Liver (tissue), 9 donors: ENCODE data around the gene RSAD2. TPM values are rescaled to one million over a fixed set of nuclear protein-coding genes. Genes with fewer than 3 reads are reported as not detected.

Experiments used
- DNase-seq: peaks from one replicate; pipeline ENCODE4 v3.0.0-alpha.2; 2017; ENCODE audit warnings: low spot score
- H3K27ac ChIP-seq, 2 donors: one replicate each; pipeline ENCODE4 v1.7.0; 2013; ENCODE audit warnings: inconsistent platforms in 2 of 2, low read length in 2 of 2, control low read depth in 1 of 2, low read depth in 1 of 2, mild to moderate bottlenecking in 1 of 2
- H3K27me3 ChIP-seq, 4 donors: one replicate each; pipeline versions ENCODE4 v1.6.1 to v1.7.0; 2013; ENCODE audit warnings: low read length in 3 of 4, inconsistent platforms in 1 of 4, mild to moderate bottlenecking in 1 of 4, moderate library complexity in 1 of 4; ENCODE audit not compliant: control insufficient read depth in 4 of 4, insufficient read depth in 4 of 4
- H3K36me3 ChIP-seq, 4 donors: one replicate each; pipeline versions ENCODE4 v1.6.1 to v1.7.0; 2013; ENCODE audit warnings: low read length in 3 of 4, mild to moderate bottlenecking in 3 of 4, low read depth in 1 of 4, moderate library complexity in 1 of 4; ENCODE audit not compliant: control insufficient read depth in 4 of 4, insufficient read depth in 3 of 4
- H3K4me1 ChIP-seq, 4 donors: one replicate each; pipeline versions ENCODE4 v1.6.1 to v1.7.0; 2013; ENCODE audit warnings: low read length in 3 of 4, mild to moderate bottlenecking in 3 of 4, moderate library complexity in 1 of 4; ENCODE audit not compliant: control insufficient read depth in 4 of 4, insufficient read depth in 4 of 4
- H3K4me3 ChIP-seq, 3 donors: one replicate each; pipeline versions ENCODE4 v1.6.1 to v1.7.0; 2013; ENCODE audit warnings: low read length in 3 of 3, control low read depth in 1 of 3, low read depth in 1 of 3, mild to moderate bottlenecking in 1 of 3
- H3K9ac ChIP-seq, 2 donors: one replicate each; pipeline ENCODE4 v1.7.0; 2013; ENCODE audit warnings: low read length in 2 of 2, mild to moderate bottlenecking in 2 of 2, moderate library complexity in 2 of 2, control low read depth in 1 of 2, low read depth in 1 of 2
- H3K9me3 ChIP-seq, 4 donors: one replicate each; pipeline versions ENCODE4 v1.6.1 to v1.7.0; 2013; ENCODE audit warnings: low read length in 3 of 4; ENCODE audit not compliant: control insufficient read depth in 4 of 4
- EGR1 ChIP-seq, 2 donors: IDR thresholded peaks; 2 replicates each; pipeline ENCODE4 v1.6.1; 2016 to 2018; ENCODE audit warnings: antibody characterized with exemption in 2 of 2, low read depth in 2 of 2
- FOXA1 ChIP-seq: IDR thresholded peaks from 2 replicates; pipeline ENCODE4 v1.6.1; 2016; ENCODE audit warnings: antibody characterized with exemption
- FOXA2 ChIP-seq: IDR thresholded peaks from 2 replicates; pipeline ENCODE4 v1.6.1; 2016; ENCODE audit warnings: antibody characterized with exemption
- GABPA ChIP-seq, 2 donors: IDR thresholded peaks in 1 of 2; conservative IDR thresholded peaks in 1 of 2; 2 replicates each; pipeline ENCODE4 v1.6.1; 2016; ENCODE audit warnings: antibody characterized with exemption in 2 of 2, mild to moderate bottlenecking in 1 of 2, moderate library complexity in 1 of 2
- HNF4A ChIP-seq, 2 donors: conservative IDR thresholded peaks; 2 replicates each; pipeline ENCODE4 v1.6.1; 2016; ENCODE audit warnings: antibody characterized with exemption in 2 of 2, mild to moderate bottlenecking in 2 of 2
- HNF4G ChIP-seq: IDR thresholded peaks from 2 replicates; pipeline ENCODE4 v1.6.1; 2016; ENCODE audit warnings: antibody characterized with exemption
- JUND ChIP-seq, 2 donors: IDR thresholded peaks; 2 replicates each; pipeline ENCODE4 v1.6.1; 2016; ENCODE audit warnings: antibody characterized with exemption in 2 of 2
- NR2F2 ChIP-seq: IDR thresholded peaks from 2 replicates; pipeline ENCODE4 v1.6.1; 2016; ENCODE audit warnings: antibody characterized with exemption
- RAD21 ChIP-seq, 2 donors: IDR thresholded peaks; 2 replicates each; pipeline ENCODE4 v1.6.1; 2016; ENCODE audit warnings: antibody characterized with exemption in 2 of 2, mild to moderate bottlenecking in 2 of 2
- RXRA ChIP-seq, 2 donors: IDR thresholded peaks; 2 replicates each; pipeline ENCODE4 v1.6.1; 2017 to 2018; ENCODE audit warnings: antibody characterized with exemption in 2 of 2, mild to moderate bottlenecking in 1 of 2
- SP1 ChIP-seq: IDR thresholded peaks from 2 replicates; pipeline ENCODE4 v1.6.1; 2018; ENCODE audit warnings: antibody characterized with exemption, mild to moderate bottlenecking
- TAF1 ChIP-seq: conservative IDR thresholded peaks from 2 replicates; pipeline ENCODE4 v1.6.1; 2016; ENCODE audit warnings: antibody characterized with exemption, mild to moderate bottlenecking
- YY1 ChIP-seq: IDR thresholded peaks from 2 replicates; pipeline ENCODE4 v1.6.1; 2016; ENCODE audit warnings: antibody characterized with exemption, mild to moderate bottlenecking
- WGBS: extraction: QIAGEN DNeasy Blood & Tissue Kit; methylation state at CpG from one replicate; pipeline ENCODE4 v1.1.7; 2013; 5-methylcytosine and 5-hydroxymethylcytosine counted together
- polyA plus RNA-seq, 2 donors: library from polyadenylated mRNA; stranded (reverse) in 1 of 2; unstranded in 1 of 2; fragments of 200-250 nt in 1 of 2; fragments of >200 nt in 1 of 2; fragmentation: Nextera tagmentation in 1 of 2; extraction: Ambion mirVana in 1 of 2; gene quantifications; one replicate each; pipeline versions ENCODE4 v1.2.1 to v1.2.3, GENCODE V29; 2013 to 2015
- total RNA-seq, 2 donors: library from RNA; depleted of rRNA; stranded (reverse); fragments of >200 nt; gene quantifications; one replicate each; pipeline ENCODE4 v1.2.3, GENCODE V29; 2014
- TF ChIP-seq, protein P1 (sequence below): IDR thresholded peaks from 2 replicates; pipeline ENCODE4 v1.6.1; 2016; ENCODE audit warnings: antibody characterized with exemption
- TF ChIP-seq, protein P2 (sequence below): IDR thresholded peaks from 2 replicates; pipeline ENCODE4 v1.6.1; 2016; ENCODE audit warnings: antibody characterized with exemption, mild to moderate bottlenecking
- TF ChIP-seq, protein P3 (sequence below): IDR thresholded peaks from 2 replicates; pipeline ENCODE4 v1.6.1; 2016; ENCODE audit warnings: antibody characterized with exemption
- TF ChIP-seq, protein P4 (sequence below): fragments of 150-350 bp; IDR thresholded peaks from 2 replicates; pipeline ENCODE4 v1.5.1; 2017; ENCODE audit warnings: improper control_type of control experiment, low read depth, low read length; ENCODE audit not compliant: missing input control
- donor health status: healthy.
- donor health status: healthy.
- donor health status: healthy.
- donor health status: healthy.
- donor health status: healthy.

Gene RSAD2
- total and polyA plus RNA-seq, 4 donors: 1.3 to 15.9 (median 1.9) TPM

DNA sequence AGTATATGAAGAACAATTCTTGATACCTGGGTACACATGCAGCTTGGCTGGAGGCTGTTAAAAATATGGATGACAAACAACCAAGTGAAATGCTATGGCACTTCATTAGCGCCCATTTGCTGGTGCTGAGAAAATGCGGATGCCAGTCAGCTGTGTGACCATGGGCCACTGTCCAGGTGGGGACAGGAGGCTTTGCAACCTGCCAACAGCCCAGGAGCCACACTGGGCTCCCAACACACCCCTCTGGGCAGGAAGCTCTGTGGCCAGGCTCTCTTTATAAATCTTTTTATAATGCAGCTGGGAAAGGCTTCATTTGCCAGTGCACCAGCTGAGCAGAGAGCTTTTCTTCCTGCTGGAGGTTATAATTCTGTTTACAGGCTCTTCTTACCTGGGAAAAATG, 59.6 kb downstream of the RSAD2 start:
- no peak overlapping the region for H3K4me3 ChIP-seq
- H3K27ac ChIP-seq: no peak overlapping the region
- H3K9ac ChIP-seq: no peak overlapping the region
- H3K9me3 ChIP-seq: no peaks in the 10 kb centered on the region
- no peaks in the 10 kb centered on the region for H3K4me1 ChIP-seq
- TF ChIP-seq JUND (IDR thresholded peaks at IDR 0.05) (no peak), EGR1 (IDR thresholded peaks at IDR 0.05; ENCODE audit: low read depth in 2 of 2) (no peak)
- WGBS: 97% methylated on average over 2 of the region's 2 CpGs
- DNase-seq: no peak
- no peaks in the 10 kb centered on the region for H3K27me3 ChIP-seq
- H3K36me3 ChIP-seq: no peaks in the 10 kb centered on the region

DNA sequence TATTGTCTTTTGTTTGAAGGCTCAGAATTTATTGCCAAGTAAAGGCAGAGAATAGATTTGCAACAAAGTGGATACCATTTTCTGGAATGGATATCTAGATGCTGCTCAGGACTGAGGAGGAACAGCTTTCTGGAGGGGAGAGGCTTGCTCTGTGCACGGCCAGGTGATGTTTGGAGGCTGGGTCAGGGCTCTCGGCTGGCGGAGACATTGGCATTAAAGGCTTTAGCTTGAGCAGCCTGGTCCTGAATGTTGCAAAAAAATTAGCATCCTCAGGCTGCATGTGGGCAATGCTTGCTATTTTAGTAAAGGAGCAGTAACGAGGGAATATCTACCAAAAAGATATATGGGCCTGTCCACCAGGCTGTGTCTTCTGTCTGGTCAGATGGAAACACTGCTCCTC, 60.0 kb downstream of the RSAD2 start:
- Histone ChIP-seq H3K27me3 (no peaks in the 10 kb centered on the region), H3K9me3 (no peaks in the 10 kb centered on the region), H3K9ac (no peak overlapping the region), H3K27ac (no peak overlapping the region), H3K36me3 (no peaks in the 10 kb centered on the region), H3K4me3 (no peak overlapping the region), H3K4me1 (no peaks in the 10 kb centered on the region)
- DNase-seq: no peak
- 87% methylated on average over 4 of the region's 4 CpGs for WGBS
- TF ChIP-seq HNF4A (conservative IDR thresholded peaks at IDR 0.05): no peak
- TF ChIP-seq, protein P1, sequence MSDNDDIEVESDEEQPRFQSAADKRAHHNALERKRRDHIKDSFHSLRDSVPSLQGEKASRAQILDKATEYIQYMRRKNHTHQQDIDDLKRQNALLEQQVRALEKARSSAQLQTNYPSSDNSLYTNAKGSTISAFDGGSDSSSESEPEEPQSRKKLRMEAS: no peak
- TF ChIP-seq YY1: no peak
- TF ChIP-seq RAD21 (IDR thresholded peaks at IDR 0.05): no peak
- TF ChIP-seq, protein P2, sequence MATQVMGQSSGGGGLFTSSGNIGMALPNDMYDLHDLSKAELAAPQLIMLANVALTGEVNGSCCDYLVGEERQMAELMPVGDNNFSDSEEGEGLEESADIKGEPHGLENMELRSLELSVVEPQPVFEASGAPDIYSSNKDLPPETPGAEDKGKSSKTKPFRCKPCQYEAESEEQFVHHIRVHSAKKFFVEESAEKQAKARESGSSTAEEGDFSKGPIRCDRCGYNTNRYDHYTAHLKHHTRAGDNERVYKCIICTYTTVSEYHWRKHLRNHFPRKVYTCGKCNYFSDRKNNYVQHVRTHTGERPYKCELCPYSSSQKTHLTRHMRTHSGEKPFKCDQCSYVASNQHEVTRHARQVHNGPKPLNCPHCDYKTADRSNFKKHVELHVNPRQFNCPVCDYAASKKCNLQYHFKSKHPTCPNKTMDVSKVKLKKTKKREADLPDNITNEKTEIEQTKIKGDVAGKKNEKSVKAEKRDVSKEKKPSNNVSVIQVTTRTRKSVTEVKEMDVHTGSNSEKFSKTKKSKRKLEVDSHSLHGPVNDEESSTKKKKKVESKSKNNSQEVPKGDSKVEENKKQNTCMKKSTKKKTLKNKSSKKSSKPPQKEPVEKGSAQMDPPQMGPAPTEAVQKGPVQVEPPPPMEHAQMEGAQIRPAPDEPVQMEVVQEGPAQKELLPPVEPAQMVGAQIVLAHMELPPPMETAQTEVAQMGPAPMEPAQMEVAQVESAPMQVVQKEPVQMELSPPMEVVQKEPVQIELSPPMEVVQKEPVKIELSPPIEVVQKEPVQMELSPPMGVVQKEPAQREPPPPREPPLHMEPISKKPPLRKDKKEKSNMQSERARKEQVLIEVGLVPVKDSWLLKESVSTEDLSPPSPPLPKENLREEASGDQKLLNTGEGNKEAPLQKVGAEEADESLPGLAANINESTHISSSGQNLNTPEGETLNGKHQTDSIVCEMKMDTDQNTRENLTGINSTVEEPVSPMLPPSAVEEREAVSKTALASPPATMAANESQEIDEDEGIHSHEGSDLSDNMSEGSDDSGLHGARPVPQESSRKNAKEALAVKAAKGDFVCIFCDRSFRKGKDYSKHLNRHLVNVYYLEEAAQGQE: no peak
- TF ChIP-seq FOXA1: no peak
- no peak for TF ChIP-seq EGR1 (IDR thresholded peaks at IDR 0.05; ENCODE audit: low read depth in 2 of 2)
- TF ChIP-seq NR2F2: no peak
- no peak for TF ChIP-seq JUND (IDR thresholded peaks at IDR 0.05)
- no peak for TF ChIP-seq RXRA (IDR thresholded peaks at IDR 0.05)
- TF ChIP-seq, protein P3, sequence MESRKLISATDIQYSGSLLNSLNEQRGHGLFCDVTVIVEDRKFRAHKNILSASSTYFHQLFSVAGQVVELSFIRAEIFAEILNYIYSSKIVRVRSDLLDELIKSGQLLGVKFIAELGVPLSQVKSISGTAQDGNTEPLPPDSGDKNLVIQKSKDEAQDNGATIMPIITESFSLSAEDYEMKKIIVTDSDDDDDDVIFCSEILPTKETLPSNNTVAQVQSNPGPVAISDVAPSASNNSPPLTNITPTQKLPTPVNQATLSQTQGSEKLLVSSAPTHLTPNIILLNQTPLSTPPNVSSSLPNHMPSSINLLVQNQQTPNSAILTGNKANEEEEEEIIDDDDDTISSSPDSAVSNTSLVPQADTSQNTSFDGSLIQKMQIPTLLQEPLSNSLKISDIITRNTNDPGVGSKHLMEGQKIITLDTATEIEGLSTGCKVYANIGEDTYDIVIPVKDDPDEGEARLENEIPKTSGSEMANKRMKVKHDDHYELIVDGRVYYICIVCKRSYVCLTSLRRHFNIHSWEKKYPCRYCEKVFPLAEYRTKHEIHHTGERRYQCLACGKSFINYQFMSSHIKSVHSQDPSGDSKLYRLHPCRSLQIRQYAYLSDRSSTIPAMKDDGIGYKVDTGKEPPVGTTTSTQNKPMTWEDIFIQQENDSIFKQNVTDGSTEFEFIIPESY: no peak
- TF ChIP-seq, protein P4, sequence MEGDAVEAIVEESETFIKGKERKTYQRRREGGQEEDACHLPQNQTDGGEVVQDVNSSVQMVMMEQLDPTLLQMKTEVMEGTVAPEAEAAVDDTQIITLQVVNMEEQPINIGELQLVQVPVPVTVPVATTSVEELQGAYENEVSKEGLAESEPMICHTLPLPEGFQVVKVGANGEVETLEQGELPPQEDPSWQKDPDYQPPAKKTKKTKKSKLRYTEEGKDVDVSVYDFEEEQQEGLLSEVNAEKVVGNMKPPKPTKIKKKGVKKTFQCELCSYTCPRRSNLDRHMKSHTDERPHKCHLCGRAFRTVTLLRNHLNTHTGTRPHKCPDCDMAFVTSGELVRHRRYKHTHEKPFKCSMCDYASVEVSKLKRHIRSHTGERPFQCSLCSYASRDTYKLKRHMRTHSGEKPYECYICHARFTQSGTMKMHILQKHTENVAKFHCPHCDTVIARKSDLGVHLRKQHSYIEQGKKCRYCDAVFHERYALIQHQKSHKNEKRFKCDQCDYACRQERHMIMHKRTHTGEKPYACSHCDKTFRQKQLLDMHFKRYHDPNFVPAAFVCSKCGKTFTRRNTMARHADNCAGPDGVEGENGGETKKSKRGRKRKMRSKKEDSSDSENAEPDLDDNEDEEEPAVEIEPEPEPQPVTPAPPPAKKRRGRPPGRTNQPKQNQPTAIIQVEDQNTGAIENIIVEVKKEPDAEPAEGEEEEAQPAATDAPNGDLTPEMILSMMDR: no peak
- no peak for TF ChIP-seq SP1
- no peak for TF ChIP-seq FOXA2
- TF ChIP-seq TAF1: no peak
- no peak for TF ChIP-seq GABPA (IDR thresholded peaks at IDR 0.05 in 1 of 2, conservative IDR thresholded peaks at IDR 0.05 in 1 of 2)
- no peak for TF ChIP-seq HNF4G
